HG03521 (cell line): ENCODE measurements around the gene ATF6B.

Experiments
- ATAC-seq: cut with Tn5 transposase; IDR thresholded peaks from one replicate; pipeline ENCODE4 v1.9.1; 2021; ENCODE audit warnings: mild to moderate bottlenecking, moderate library complexity; ENCODE audit not compliant: unreplicated experiment

Gene ATF6B

DNA sequence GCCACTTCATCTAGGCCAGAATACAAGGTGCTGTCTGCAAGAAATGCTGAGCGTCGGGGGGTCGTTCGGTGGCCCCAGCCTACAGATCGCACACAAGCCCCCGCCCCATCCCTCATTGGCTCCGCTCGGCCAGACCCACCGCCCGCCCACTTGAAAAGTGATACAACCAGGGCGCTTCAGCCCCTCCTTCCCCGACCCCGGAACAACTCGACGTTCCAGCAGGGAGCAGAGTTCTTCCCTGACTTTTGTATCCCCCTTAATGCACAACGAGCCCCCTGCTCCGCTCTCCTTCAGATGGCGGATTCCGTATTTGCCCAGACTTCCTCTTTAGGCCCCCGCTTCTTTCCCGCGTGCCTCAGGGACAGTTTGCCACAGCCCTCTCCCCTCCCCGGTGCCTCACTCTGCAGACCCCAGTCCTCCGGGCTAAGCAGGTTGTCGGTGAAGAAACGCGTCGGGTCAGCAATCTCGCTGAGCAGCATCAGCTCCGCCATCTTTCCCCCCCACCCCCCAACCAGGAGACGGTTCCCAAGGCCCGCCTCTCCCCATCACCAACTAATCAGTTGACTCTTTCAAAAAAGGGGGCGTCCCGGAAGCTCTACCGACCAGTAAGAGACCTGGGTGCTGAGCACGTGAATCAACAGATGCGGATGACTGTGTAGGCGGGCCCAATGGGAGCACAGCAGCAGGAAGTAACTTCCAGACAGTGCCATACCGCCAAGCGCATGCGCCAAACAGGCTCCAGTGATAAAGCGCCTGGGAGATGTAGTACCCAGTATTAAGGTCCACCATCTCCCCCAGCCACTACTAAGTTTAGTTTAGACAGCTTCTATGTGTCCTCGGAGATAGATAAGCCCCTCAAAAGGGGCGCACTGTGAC is at the start of gene ATF6B:
Gene ATF6B, minus strand, starts transcription at position 530 of the 876 bp plus-strand sequence. Its CDS starts 39 bp downstream, at position 491.
- ATAC-seq: peak; percentile 80

DNA sequence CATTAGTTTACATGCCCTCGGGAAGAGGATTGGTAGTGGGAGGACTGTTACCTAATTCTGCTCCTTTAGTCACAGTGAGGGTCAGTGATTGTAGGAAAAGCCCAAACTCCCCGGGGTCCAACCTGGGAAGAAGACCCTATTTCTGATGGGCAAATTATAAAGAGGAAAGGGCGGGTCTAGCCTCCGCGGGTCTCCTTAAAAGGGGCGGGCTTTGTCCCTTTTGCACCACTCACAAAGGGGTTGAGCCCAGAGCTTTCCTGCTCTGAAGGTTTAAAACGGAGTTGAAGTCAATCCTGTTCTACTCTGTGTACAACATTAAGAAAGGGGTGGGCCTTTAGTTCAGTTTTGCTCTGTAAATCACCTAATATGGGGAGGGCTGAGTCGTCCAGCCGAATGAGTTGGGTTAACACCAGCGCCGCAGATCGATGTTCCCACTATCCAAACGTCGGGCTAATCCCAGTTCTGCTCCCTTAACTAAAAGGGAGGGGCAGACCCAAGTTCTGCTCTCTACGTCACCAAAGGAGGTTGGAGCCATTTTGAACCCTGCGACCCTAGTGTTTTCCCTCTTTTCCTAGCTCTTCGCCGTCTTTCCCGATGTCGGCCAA is 49.2 kb upstream of the ATF6B start:
- no peak for ATAC-seq

DNA sequence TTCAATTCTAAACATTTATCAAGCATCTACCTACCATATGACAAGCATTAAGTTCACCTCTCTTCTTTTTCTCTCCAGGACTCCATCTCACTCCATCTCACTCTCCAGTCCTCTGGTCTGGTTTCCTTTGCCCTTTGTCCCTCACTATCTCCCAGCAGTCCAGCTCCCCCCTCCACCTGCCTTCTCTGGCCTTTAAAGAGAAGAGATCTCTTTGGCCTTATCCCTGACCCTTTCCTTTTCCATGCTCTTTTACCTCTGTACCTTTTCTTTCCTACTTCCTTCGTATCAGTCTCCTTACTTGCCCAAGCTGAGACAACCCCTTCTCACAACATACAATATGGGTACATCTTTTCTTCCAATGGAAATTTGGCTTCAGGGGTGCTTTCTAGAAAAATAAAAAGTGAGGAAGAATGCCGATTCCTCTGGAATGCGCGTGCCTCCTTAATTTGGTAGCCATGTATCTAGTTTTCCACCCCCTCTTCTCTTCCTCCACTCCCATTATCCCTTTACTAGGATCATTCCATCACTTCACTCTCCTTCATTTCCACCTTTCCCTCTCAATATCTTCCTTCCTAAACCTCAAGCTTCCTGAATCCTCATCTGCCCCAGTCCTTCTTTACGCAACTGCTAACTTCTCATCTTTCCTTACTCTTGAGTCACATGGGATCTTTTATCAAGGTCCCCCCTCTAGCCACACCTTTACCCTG is 48.6 kb upstream of the ATF6B start:
- no peak for ATAC-seq

DNA sequence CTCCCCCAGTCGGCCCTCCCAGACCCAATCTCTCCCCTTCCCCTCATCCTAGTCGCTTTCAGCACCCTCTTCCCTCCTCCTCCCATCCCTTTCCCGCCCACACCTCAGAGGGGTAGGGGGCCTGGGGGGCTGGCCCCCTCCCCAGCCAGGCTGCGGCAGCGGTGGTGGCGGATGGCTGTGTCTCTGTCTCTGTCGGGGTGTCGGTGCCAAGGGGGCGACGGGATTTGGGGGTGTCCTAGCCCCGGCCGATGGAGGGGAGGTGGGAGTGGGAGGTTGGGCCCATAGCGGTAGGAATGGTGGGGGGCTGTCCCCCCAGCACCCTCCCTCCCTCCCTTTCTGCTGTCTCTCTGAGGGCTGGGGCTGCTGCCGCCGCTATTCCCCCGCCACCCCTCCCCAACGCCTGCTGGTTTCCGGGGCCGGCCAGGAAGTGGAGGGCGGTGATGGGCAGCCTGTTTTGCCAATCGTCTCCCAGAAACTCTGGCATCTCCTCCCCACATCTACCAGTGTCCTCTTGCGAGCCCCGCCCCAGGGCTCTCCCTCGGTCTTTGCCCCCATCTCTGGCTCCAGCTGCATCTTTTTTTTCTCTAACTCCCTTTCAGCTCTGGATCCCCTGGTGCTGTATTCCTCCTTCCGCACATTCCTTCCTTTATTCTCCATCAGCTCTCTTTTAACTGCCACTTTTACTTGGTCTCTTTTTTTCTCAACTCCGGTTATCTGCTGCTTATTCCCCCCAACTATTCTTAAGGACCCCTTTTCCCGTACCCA is 47.8 kb upstream of the ATF6B start, which contains the start of gene AGPAT1:
Gene AGPAT1, minus strand, starts transcription at position 374 of the 765 bp plus-strand sequence. CDS start 4,588 bp downstream, outside the sequence.
- peak; percentile 37 for ATAC-seq

DNA sequence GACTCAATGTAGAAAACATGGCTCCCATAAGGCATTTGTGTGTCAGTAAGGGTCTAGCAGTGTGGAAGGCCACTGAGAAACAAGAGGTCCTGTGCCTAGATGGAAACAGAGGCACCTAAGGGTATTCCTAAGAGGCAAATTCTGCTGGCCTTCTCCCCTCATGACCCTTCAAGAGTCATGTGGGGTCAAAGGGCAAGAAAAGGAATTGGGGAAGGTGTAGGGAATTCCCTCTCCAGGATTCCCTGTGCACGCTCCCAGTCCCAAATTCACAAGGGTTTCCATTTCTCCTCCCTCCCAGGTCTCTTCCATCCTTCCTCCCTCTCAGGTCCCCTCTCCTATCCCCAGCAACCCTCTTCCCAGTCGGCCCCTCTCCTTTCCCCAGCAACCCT is 47.3 kb upstream of the ATF6B start:
- ATAC-seq: no peak

DNA sequence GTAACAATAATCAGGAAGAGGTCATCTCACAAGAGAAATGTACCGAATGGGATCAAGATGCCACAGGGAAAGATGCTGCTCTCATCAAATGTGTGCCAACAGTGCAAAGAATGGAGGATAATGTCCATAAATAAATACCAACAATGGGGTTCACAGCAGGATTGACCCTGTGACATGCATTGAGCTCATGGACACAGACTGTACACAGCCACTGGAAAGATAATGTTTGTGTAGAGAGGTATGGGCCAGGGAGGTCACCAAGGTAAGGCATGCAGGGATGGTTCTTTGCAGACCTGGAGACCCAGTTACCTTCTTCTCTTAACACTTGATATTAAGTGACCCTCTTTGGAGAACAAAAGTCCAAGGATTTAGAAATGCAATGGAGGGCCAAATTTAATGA is 46.4 kb upstream of the ATF6B start:
- no peak for ATAC-seq

DNA sequence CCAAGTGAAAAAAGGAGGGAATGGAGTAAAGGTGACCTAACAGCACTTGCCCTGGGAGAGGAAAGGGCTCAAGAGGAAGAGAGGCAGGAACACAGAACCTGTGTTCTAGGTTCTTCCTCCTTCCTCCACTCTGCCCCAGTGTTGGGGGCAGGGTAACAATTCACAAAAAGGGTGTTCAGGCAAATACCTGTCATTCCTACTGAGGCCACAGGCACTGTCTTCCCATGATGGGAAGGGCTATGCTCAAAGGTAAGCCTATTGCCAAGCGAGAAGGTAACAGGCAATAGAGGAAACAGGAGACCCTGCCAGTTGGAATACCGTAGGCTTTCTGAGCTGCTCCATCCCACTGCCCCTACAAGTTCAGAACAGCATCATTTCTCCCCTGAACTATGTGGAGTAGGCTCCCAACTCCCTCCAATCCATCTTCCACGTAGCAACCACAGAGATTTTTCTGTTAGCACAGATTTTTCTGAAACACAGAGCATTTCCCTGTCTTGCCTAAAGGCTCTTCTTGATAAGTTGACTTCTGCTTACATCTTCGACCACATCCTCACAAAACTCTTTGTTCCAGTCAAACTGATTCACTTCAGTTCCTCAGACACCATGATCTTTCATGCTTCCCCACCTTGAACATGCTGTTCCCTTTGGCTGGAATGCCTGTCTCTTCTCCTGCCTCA is 45.1 kb upstream of the ATF6B start:
- no peak for ATAC-seq

DNA sequence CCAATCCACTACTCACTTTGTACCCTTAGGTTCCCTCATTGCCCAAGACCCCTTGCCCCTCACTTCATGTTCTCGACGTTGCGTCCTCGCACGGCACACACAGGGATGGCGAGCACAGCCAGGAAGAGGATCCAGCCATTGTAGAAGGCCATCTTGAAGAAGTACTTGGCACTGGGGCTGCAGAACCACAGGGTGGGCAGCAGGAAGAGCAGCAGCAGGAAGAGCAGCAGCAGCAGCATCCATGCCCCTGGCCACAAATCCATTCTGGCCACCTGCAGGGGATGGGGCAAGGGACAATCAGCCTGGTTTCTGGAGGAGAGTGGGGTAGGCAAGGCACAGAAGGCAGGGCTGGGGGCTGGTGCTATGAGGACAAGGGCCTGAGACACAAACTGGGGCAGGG is 43.2 kb upstream of the ATF6B start:
- ATAC-seq: no peak

DNA sequence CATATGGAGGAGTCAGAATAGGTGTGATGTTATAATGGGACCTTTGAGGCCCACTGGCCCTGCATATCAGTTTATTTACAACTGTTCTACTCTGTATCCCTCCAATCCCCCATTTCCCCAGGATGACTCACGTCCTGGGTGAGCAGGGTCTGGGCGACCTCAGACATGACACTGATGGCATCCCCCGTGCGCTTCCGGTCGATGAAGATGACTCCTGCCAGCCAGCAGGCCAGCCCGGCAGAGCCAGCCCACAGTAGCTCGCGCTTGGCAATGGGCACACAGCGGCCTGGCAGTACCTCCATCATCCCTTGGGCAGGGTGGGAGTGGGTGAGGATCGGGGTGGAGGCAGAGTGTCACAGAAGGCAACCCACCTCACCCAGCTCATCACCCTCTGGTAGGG is 42.2 kb upstream of the ATF6B start:
- no peak for ATAC-seq

DNA sequence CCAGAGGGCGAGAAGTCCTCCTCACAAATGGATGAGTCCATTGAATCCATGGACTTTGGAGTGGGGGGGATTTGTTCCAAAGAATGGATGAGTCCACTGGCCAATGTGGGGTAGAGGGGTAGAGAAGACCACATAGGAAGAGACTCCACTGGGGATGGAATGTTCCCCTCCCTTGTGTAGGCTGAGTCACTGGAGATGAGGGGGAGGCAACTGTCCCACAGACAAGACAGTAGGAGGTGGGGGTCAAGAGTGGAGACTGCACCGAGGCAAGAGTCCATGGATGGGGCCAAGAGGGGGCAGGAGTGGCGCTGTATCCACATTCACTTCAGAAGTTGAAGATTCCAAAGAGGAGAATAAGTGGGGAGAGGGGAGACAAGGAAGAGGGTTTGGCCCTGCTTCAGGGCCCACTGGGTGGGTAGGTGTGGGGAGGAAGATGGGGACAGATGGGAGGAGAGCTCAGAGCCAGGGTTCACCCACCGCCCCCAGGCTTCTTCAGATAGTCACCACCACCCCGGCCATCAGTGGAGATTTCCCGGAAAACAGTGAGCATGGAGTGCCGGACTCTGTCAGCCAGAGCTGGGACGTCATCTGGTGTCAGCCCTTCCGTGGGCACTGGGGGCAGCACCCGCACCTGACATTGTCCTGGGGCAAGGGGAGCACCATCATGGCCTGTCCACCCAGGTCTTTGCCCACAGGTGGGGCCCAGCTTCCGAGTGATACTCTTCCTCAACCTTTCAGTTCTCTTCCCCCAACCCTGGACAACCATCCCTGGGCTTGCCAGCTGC is 41.0 kb upstream of the ATF6B start:
- no peak for ATAC-seq

DNA sequence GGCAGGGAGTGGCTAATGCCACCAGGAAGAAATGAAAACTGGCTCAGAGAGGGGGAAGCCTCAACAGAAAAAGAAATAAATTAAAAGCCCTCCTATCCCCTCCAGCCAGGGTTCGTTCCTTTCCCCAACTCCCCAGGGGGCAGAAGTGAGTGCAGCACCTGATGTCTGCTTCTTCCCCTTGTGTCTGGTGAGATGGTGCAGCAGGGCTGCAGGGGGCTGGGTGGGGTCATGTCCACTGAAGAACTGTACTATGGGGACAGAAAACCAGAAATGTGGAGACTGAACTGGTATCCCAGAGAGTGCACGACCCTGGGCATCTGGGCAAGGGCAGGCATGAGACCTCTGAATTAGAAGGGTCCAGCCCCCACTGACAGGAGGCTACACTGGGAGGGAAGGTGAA is 40.3 kb upstream of the ATF6B start:
- no peak for ATAC-seq

DNA sequence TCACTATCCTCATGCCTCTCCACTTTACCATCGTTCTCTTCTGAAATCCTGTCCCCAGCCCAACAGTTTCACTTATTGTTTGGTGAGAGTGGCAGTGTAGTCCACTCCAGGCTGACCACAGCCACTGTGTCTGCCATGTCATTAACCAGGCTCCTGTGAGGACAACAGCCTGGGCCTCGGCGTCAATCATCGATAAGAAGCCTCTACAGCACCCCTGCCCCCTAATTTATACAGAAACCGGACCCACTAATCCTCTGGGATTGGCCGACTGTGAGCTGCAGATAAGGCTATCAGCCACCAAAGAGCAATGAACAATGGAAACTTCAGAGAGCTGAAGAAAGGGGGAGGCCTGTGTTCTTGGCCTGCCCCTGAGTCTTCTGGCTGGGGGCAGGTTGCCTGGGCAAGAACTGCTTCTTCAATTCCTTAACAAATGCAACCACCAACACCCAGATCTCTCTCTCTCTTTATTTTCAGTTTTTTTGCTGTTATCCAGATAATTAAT is 39.8 kb upstream of the ATF6B start:
- no peak for ATAC-seq

DNA sequence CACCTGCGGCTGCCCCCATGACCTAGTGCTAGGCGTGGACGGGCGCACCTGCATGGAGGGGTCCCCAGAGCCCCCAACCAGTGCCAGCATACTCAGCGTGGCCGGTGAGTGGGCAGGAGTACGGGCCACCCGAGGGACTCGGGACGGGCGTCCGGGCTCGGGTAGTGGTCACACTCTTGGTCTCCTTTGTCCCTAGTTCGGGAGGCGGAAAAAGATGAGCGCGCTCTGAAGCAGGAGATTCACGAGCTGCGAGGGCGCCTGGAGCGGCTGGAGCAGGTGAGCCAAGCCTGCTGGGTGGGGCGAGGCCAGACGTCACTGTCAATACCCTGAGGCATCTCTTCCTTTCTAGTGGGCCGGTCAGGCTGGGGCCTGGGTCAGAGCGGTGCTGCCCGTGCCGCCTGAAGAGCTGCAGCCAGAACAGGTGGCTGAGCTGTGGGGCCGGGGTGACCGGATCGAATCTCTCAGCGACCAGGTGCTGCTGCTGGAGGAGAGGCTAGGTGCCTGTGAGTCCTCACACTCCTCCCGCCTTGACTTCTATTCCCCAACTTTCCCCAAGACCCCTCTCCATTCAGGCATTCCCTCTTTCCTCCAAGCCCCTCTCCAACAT is 39.2 kb upstream of the ATF6B start:
- ATAC-seq: no peak

DNA sequence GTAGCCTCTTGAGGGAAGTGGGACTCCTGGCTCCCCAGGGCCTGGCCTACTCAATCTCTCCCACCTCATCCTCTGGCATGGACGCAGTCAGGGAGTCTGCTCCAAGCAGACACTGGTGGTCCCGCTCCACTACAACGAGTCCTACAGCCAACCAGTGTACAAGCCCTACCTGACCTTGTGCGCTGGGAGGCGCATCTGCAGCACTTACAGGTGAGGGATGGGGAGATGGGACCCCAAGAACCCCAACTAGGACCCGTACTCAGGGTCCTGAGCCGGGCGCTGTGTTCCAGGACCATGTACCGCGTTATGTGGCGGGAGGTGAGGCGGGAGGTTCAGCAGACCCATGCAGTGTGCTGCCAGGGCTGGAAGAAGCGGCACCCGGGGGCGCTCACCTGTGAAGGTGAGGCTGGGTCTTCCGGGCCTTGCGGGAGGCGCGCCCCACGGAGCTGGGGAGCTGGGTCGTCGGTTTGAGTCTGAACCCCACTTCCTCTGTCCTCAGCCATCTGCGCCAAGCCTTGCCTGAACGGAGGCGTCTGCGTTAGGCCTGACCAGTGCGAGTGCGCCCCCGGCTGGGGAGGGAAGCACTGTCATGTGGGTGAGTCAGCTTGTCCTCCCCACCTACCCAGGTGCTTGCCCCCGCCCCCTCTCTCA is 38.5 kb upstream of the ATF6B start:
- no peak for ATAC-seq

DNA sequence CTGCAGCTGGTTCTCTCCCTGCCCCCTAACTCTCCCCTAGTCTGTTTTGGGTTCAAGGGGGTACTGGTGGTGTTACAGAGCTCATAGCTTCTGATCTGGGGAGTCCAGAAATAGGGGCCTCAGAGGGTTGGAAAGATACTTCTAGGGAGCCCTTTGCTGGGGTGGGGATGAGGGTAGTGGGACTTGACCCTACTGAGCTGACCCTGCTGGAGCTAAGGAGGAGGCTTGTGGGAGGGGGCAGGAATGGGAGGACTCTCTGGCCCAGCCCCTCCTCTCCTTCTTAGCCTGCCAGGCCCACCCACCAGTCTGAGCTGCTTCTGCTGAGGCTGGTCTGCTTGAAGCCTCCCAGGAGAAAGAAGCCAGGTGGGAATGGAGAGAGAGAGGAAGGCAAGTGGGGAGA is 36.2 kb upstream of the ATF6B start, which contains the start of gene EGFL8:
Gene EGFL8, plus strand, starts transcription at position 301 of the 400 bp plus-strand sequence. CDS start 1,571 bp downstream, outside the sequence.
- ATAC-seq: no peak

DNA sequence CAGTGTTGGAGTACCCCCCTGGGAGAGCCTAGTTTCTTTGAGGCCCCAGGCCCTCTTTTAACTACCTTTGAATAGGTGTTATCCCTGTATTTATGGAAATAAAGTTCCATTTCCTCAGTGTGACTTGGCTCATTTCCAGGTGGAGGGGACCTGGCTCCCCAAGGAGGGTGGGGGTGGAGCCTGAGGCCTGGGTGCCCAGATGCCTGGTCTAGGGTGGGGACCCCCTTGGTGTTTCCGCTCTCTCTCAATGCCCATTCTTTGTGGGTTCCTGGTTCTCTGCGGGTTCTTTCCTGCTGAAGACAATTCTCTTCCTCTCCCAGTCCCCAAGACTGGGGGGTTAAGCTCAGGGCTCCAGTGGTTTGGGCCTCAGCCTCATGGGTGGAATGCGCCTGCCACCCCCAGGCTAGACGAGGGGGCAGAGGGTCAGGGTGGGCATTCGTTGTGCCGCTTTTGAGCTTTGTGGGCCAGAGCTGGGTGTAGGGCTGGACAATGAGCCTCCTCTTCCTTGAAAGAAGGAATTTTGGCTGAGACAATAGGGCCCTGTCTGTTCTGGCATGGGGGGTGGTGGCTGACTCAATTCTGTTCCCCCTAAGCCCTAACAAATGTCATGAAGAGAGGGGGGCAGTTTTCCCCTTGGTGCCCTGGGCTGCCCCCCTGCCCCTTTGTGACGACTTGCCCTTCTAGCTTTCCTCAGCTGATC is 35.7 kb upstream of the ATF6B start:
- no peak for ATAC-seq

DNA sequence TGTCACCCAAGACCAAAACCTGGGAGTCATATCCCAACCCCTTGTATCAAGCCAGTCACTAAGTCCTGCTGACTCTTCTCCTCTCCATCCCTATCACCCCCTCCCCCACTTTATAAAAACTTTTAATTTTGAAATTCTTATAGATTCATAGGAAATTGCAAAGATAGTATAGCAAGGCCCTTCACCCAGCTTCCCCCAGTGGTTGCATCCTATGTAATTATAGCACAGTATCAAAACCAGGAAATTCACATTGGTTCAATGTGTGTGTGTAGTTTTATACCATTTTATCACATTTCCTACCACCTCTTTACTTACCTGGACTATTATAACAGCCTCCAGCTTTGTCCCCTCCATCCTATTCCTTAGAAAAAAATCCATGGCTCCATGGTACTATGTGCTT is 30.0 kb upstream of the ATF6B start:
- ATAC-seq: no peak

DNA sequence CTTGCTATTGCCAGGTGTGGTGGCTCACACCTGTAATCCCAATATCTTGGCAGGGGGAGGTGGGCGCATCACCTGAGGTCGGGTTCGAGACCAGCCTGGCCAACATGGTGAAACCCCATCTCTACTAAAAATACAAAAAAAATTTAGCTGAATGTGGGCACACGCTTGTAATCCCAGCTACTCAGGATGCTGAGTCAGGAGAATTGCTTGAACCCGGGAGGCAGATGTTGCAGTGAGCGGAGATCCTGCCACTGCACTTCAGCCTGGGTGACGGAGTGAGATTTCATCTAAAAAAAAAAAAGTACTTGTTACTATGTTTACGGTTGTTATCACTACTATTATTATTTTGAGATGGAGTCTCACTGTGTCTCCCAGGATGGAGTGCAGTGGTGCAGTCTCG is 28.8 kb upstream of the ATF6B start:
- ATAC-seq: no peak
